Adrenal gland (tissue), 5 donors: Measurements from ENCODE around the gene SYNGR1.

Experiments
- POLR2A ChIP-seq, 2 donors: fragments of 450-650 bp; IDR thresholded peaks; one replicate each; pipeline ENCODE4 v1.6.1; 2017; ENCODE audit warnings: antibody characterized with exemption in 2 of 2, mild to moderate bottlenecking in 2 of 2, moderate library complexity in 1 of 2
- TF ChIP-seq, protein P1 (sequence below), 6 experiments: fragments of 450-650 bp in 4 of 6; fragments of 200-600 bp in 2 of 6; sonication (generic) in 1 of 6; IDR thresholded peaks; 1 replicate in 5 of 6; 2 replicates in 1 of 6; pipeline versions ENCODE4 v1.5.1 to v1.8.0; 2016 to 2021; ENCODE audit warnings: antibody characterized with exemption in 6 of 6, mild to moderate bottlenecking in 2 of 6, moderate library complexity in 1 of 6
- donor health status: DM: no; HTN: no; CAD: no.

- TF ChIP-seq POLR2A (IDR thresholded peaks at IDR 0.05): no peak
- TF ChIP-seq, protein P1, sequence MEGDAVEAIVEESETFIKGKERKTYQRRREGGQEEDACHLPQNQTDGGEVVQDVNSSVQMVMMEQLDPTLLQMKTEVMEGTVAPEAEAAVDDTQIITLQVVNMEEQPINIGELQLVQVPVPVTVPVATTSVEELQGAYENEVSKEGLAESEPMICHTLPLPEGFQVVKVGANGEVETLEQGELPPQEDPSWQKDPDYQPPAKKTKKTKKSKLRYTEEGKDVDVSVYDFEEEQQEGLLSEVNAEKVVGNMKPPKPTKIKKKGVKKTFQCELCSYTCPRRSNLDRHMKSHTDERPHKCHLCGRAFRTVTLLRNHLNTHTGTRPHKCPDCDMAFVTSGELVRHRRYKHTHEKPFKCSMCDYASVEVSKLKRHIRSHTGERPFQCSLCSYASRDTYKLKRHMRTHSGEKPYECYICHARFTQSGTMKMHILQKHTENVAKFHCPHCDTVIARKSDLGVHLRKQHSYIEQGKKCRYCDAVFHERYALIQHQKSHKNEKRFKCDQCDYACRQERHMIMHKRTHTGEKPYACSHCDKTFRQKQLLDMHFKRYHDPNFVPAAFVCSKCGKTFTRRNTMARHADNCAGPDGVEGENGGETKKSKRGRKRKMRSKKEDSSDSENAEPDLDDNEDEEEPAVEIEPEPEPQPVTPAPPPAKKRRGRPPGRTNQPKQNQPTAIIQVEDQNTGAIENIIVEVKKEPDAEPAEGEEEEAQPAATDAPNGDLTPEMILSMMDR (IDR thresholded peaks at IDR 0.05): no peak
Measured at GRCh38 chr22:39418696-39419095, 68.9 kb downstream of the SYNGR1 start.
